GM12801 (cell line): ENCODE results near the gene STYXL2.

ENCODE experiments used
- CTCF ChIP-seq: IDR thresholded peaks from one replicate; pipeline ENCODE4 v1.5.1; 2011; ENCODE audit warnings: control low read depth; ENCODE audit not compliant: insufficient read length; ENCODE audit errors: extremely low read depth

Gene STYXL2

GRCh38 chr1:167093846-167094516, at the start of gene STYXL2:
Gene STYXL2, plus strand, starts transcription at chr1:167094075. Its CDS starts 775 bp downstream, at chr1:167094850.
- no peak for TF ChIP-seq CTCF

GRCh38 chr1:167051907-167052306, 42.0 kb upstream of the STYXL2 start:
- TF ChIP-seq CTCF = no peak

- no peak for TF ChIP-seq CTCF
Observed at GRCh38 chr1:167052389-167052788, 41.5 kb upstream of the STYXL2 start.

- no peak for TF ChIP-seq CTCF
Observed at GRCh38 chr1:167054531-167054930, 39.3 kb upstream of the STYXL2 start.

GRCh38 chr1:167054946-167055630, 38.8 kb upstream of the STYXL2 start:
- no peak for TF ChIP-seq CTCF

- no peak for TF ChIP-seq CTCF
Observed at GRCh38 chr1:167056529-167057231, 37.2 kb upstream of the STYXL2 start.

GRCh38 chr1:167057241-167057688, 36.6 kb upstream of the STYXL2 start:
- TF ChIP-seq CTCF = no peak
